GM23248 (cell line): ENCODE results near the gene RNF34.

Source experiments
- EZH2 ChIP-seq: fragments of 200-600 bp; sonication (generic); IDR thresholded peaks from 2 replicates; pipeline ENCODE4 v1.6.1; 2018; ENCODE audit warnings: antibody characterized with exemption, mild to moderate bottlenecking; ENCODE audit not compliant: insufficient read depth, poor library complexity, severe bottlenecking
- EZH2phosphoT487 ChIP-seq: fragments of 200-600 bp; sonication (generic); IDR thresholded peaks from 2 replicates; pipeline ENCODE4 v1.6.1; 2018; ENCODE audit warnings: antibody characterized with exemption, moderate library complexity, mild to moderate bottlenecking, low read depth; ENCODE audit not compliant: insufficient read depth

GRCh38 chr12:121376754-121377697 lies 22.9 kb upstream of the RNF34 start:
- TF ChIP-seq EZH2 (no peak), EZH2phosphoT487 (no peak)
